HEK293 (cell line): Measurements from ENCODE around the gene NT5C2.
A peak's percentile ranks its signal among the peaks of the same experiment; 100 is the strongest.

Experiments
- CTCF ChIA-PET: fragments of 350-600 bp; formaldehyde crosslinking; extraction: SDS; loops from one replicate; lab custom pipeline; 2021; ENCODE audit warnings: antibody characterized with exemption; lab: Yijun Ruan, JAX
- POLR2A ChIA-PET: fragments of 300-600 bp; formaldehyde crosslinking; extraction: SDS; loops from one replicate; lab custom pipeline; 2020; ENCODE audit warnings: antibody characterized with exemption, inconsistent platforms; lab: Yijun Ruan, JAX
- H3K27ac ChIP-seq: fragments of 200-500 bp; sonication (Bioruptor generic); 2 replicates; pipeline ENCODE4 v1.5.1; 2014; ENCODE audit warnings: low read depth, low read length, control low read depth, inconsistent platforms; ENCODE audit errors: extremely low read depth
- H3K36me3 ChIP-seq, 2 experiments: fragments of 200-500 bp in 1 of 2; sonication (Bioruptor generic) in 1 of 2; 1 replicate in 1 of 2; 2 replicates in 1 of 2; pipeline ENCODE4 v1.5.1; 2014 to 2017; ENCODE audit warnings: inconsistent platforms in 2 of 2, low read length in 2 of 2; ENCODE audit not compliant: control insufficient read depth in 2 of 2, insufficient read depth in 1 of 2
- H3K4me1 ChIP-seq: fragments of 200-500 bp; sonication (Bioruptor generic); 2 replicates; pipeline ENCODE4 v1.5.1; 2014; ENCODE audit warnings: mild to moderate bottlenecking, low read length, inconsistent platforms; ENCODE audit not compliant: control insufficient read depth, insufficient read depth
- H3K4me3 ChIP-seq: 2 replicates; pipeline ENCODE4 v1.5.1; 2011; ENCODE audit warnings: low read depth, mild to moderate bottlenecking, control low read depth, low read length, moderate library complexity
- H3K9me3 ChIP-seq: fragments of 200-500 bp; sonication (Bioruptor generic); 2 replicates; pipeline ENCODE4 v1.5.1; 2014; ENCODE audit warnings: low read depth, low read length, inconsistent platforms; ENCODE audit not compliant: control insufficient read depth, insufficient read depth
- SCRT1 ChIP-seq: fragments of 450-650 bp; formaldehyde crosslinking; IDR thresholded peaks from 2 replicates; pipeline ENCODE4 v1.5.1; 2016; ENCODE audit warnings: missing biosample characterization, missing genetic modification characterization, borderline replicate concordance
- SETDB1 ChIP-seq: IDR thresholded peaks from one replicate; pipeline ENCODE4 v1.6.1; 2017; ENCODE audit warnings: mild to moderate bottlenecking, low read length, moderate library complexity, mixed read lengths; ENCODE audit not compliant: insufficient read length
- ZNF121 ChIP-seq: fragments of 450-650 bp; formaldehyde crosslinking; IDR thresholded peaks from 2 replicates; pipeline ENCODE4 v1.5.1; 2016; ENCODE audit warnings: missing biosample characterization, missing genetic modification characterization
- ZNF169 ChIP-seq: fragments of 450-650 bp; formaldehyde crosslinking; IDR thresholded peaks from 2 replicates; pipeline ENCODE4 v1.5.1; 2016; ENCODE audit warnings: missing biosample characterization, missing genetic modification characterization
- ZNF175 ChIP-seq: fragments of 450-650 bp; formaldehyde crosslinking; IDR thresholded peaks from 2 replicates; pipeline ENCODE4 v1.5.1; 2016; ENCODE audit warnings: missing biosample characterization, missing genetic modification characterization
- ZNF223 ChIP-seq: fragments of 450-650 bp; formaldehyde crosslinking; IDR thresholded peaks from 2 replicates; pipeline ENCODE4 v1.5.1; 2016; ENCODE audit warnings: missing biosample characterization, missing genetic modification characterization
- ZNF239 ChIP-seq: fragments of 450-650 bp; formaldehyde crosslinking; IDR thresholded peaks from 2 replicates; pipeline ENCODE4 v1.5.1; 2016; ENCODE audit warnings: missing biosample characterization, missing genetic modification characterization
- ZNF521 ChIP-seq: fragments of 450-650 bp; formaldehyde crosslinking; IDR thresholded peaks from 2 replicates; pipeline ENCODE4 v1.5.1; 2017; ENCODE audit warnings: missing biosample characterization, mild to moderate bottlenecking, missing genetic modification characterization
- ZNF585B ChIP-seq: fragments of 450-650 bp; formaldehyde crosslinking; IDR thresholded peaks from 2 replicates; pipeline ENCODE4 v1.5.1; 2016; ENCODE audit warnings: missing biosample characterization, missing genetic modification characterization
- ZNF747 ChIP-seq: fragments of 450-650 bp; formaldehyde crosslinking; IDR thresholded peaks from 2 replicates; pipeline ENCODE4 v1.5.1; 2016; ENCODE audit warnings: missing biosample characterization, missing genetic modification characterization
- ZNF76 ChIP-seq: fragments of 450-650 bp; formaldehyde crosslinking; IDR thresholded peaks from 2 replicates; pipeline ENCODE4; 2016; ENCODE audit warnings: low read depth, missing biosample characterization, missing genetic modification characterization, borderline replicate concordance
- ZNF776 ChIP-seq: fragments of 450-650 bp; formaldehyde crosslinking; IDR thresholded peaks from 2 replicates; pipeline ENCODE4 v1.5.0; 2017; ENCODE audit warnings: missing biosample characterization, missing genetic modification characterization, borderline replicate concordance
- ZXDB ChIP-seq: fragments of 450-650 bp; formaldehyde crosslinking; IDR thresholded peaks from 2 replicates; pipeline ENCODE4 v1.5.1; 2016; ENCODE audit warnings: missing biosample characterization, missing genetic modification characterization
- TF ChIP-seq, protein P1 (sequence below): fragments of 450-650 bp; formaldehyde crosslinking; IDR thresholded peaks from 2 replicates; pipeline ENCODE4 v1.5.1; 2016; ENCODE audit warnings: missing biosample characterization, missing genetic modification characterization
- TF ChIP-seq, protein P2 (sequence below): IDR thresholded peaks from 2 replicates; pipeline ENCODE4 v1.6.1; 2011; ENCODE audit warnings: mild to moderate bottlenecking, low read depth, low read length, borderline replicate concordance

The NT5C2 gene

GRCh38 chr10:103235775-103236174 lies 42.7 kb upstream of the NT5C2 start:
- H3K4me1 ChIP-seq: no peaks in the 10 kb centered on the region
- no peaks in the 10 kb centered on the region for H3K36me3 ChIP-seq
- no peak overlapping the region for H3K4me3 ChIP-seq
- H3K9me3 ChIP-seq: no peaks in the 10 kb centered on the region
- TF ChIP-seq ZNF121 (tag by site-specific recombination) (peak; percentile 81), SCRT1 (tag by site-specific recombination) (0 out of 2 replicates have a peak, but pooled peaks have one; percentile 5), ZNF169 (tag by site-specific recombination) (no peak)
- H3K27ac ChIP-seq: no peak overlapping the region
- ChIA-PET CTCF (interaction anchor here (0.5 kb wide), 1 partner anchor 245 kb away, joined by 3 read pairs; no protein-coding TSS in a partner anchor), POLR2A (no interaction called here)

DNA sequence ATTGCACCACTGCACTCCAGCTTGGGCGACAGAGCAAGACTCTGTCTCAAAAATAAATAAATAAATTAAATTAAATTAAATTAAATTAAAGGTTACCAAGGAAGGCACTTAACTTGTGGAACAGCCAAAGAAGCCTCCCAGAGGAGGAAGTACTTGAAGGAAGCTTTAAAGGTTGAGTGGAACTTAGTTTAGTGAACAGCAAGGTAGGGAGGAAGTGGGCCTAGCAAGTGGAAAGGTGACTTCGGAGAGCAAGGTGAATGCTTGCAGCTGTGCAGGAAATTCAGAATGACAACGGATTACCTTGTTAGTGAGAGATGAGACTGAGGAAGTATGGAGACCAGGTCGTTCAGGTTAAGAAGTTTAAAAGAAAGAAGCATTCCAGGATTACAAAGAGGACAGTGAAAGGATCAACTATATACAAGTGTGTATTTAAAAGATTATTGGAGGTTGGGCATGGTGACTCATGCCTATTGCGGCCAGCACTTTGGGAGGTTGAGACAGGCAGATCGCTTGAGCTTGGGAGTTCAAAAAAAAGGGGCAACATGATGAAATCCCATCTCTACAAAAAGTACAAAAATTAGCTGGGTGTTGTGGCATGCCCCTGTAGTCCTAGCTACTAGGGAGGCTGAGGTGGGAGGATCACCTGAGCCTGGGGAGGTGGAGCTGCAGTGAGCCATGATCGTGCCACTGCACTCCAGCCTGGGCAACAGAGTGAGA lies 39.9 kb upstream of the NT5C2 start:
- Histone ChIP-seq H3K4me3 (no peak overlapping the region), H3K36me3 (no peaks in the 10 kb centered on the region), H3K9me3 (no peaks in the 10 kb centered on the region), H3K27ac (no peak overlapping the region), H3K4me1 (no peaks in the 10 kb centered on the region)
- no peak for TF ChIP-seq ZNF747 (tag by site-specific recombination)
- peak; percentile 49; the same call in 1 of the 2 replicates for TF ChIP-seq ZNF121 (tag by site-specific recombination)
- ChIA-PET POLR2A (interaction anchor here (0.6 kb wide), 1 partner anchor 9 kb away, joined by 3 read pairs; no protein-coding TSS in a partner anchor), CTCF (interaction anchor here (1.6 kb wide), 1 partner anchor 11 kb away, joined by 12 read pairs; no protein-coding TSS in a partner anchor)

- Histone ChIP-seq H3K27ac (no peak overlapping the region), H3K36me3 (no peaks in the 10 kb centered on the region), H3K4me1 (no peaks in the 10 kb centered on the region), H3K9me3 (no peaks in the 10 kb centered on the region), H3K4me3 (no peak overlapping the region)
- CTCF ChIA-PET: interaction anchor here (0.6 to 1.6 kb wide), 4 partner anchors 12 to 131 kb away, joined by 3 to 12 read pairs (median 4); no protein-coding TSS in a partner anchor
- POLR2A ChIA-PET: interaction anchor here (2.7 kb wide), 1 partner anchor 40 kb away, joined by 18 read pairs; the partner anchor contains the start of gene NT5C2
- TF ChIP-seq ZNF521 (no peak), ZNF175 (tag by site-specific recombination) (no peak), ZNF76 (tag by site-specific recombination) (no peak), SETDB1 (no peak), ZNF223 (tag by site-specific recombination) (no peak), ZXDB (no peak), ZNF585B (tag by site-specific recombination) (no peak), ZNF776 (tag by site-specific recombination) (no peak), ZNF239 (tag by site-specific recombination) (no peak)
- TF ChIP-seq, protein P1, sequence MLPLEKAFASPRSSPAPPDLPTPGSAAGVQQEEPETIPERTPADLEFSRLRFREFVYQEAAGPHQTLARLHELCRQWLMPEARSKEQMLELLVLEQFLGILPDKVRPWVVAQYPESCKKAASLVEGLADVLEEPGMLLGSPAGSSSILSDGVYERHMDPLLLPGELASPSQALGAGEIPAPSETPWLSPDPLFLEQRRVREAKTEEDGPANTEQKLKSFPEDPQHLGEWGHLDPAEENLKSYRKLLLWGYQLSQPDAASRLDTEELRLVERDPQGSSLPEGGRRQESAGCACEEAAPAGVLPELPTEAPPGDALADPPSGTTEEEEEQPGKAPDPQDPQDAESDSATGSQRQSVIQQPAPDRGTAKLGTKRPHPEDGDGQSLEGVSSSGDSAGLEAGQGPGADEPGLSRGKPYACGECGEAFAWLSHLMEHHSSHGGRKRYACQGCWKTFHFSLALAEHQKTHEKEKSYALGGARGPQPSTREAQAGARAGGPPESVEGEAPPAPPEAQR (tag by site-specific recombination): no peak
- TF ChIP-seq, protein P2, sequence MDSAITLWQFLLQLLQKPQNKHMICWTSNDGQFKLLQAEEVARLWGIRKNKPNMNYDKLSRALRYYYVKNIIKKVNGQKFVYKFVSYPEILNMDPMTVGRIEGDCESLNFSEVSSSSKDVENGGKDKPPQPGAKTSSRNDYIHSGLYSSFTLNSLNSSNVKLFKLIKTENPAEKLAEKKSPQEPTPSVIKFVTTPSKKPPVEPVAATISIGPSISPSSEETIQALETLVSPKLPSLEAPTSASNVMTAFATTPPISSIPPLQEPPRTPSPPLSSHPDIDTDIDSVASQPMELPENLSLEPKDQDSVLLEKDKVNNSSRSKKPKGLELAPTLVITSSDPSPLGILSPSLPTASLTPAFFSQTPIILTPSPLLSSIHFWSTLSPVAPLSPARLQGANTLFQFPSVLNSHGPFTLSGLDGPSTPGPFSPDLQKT: no peak
These were observed 39.1 kb upstream of the NT5C2 start for GRCh38 chr10:103232131-103232673.
